ENCODE data around the gene MYBPH.

MYBPH gene

DNA sequence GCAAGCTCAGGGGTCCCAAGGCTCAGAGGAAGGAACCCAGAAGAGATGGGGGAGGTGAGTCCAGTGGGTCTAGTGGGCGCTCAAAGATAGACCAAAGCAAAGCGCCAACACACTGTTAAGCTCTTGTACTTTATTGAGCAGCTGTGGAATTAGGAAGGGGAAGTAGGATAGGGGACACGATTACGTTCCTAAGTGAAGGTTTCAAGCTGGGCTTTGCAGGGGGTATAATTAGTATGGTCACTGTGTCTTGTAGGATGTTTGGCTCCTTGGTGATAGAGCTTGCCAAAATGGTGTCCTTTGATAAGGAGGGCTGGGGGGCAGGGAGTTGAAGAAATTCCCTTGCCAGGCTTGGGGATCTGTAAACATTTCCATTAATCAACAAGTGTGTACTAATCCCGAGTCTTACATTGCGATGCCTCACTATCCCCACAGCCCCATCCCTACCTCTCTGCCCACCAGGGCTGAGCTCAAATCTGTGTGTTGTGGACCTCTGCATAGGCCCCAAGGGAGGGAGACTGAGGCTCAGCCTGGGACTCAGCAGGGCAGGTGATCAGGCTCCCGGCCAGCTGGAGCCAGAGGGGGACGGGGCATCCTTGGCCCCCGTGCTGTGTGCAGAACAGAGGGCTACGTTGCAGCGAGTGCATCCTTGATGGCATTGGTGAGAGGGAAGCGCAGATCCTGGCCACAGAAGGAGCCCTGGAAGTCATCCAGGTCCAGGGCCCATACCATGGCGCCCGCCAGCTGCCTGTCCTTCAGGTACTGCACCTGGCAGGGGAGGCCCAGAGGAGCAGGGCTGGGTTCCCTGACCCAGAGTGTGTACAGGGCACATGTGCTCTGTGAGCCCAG is 3.4 kb upstream of the MYBPH start:
- DNase-seq (ENCODE audit: low read depth in 2 of 2) = no peak

DNA sequence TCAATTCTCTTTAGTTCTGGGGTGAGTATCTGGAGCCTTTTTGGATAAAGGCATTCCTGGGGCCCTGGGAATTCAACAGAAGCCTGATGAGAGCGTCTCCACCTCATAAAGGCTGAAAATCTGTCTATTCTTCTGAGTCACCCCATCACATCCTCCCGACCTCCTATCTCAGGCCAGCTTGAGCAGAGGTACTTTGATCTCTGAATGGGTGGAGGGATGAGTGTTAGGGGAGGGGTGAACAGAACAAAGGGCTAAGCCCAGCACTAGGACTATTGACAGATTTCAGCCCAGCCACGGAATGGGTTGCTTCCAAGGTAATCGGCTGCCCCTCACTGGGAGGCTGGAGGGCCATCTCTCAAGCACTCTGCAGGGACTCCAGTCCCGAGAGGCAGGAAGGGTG is 2.5 kb upstream of the MYBPH start:
- DNase-seq (ENCODE audit: low read depth in 2 of 2) = no peak

- DNase-seq (ENCODE audit: low read depth in 2 of 2) = no peak
Observed at GRCh38 chr1:203177470-203178039, 1.9 kb upstream of the MYBPH start.

- DNase-seq (ENCODE audit: low read depth in 2 of 2) = no peak
Observed at GRCh38 chr1:203177036-203177405, 1.4 kb upstream of the MYBPH start.

- no peak for DNase-seq (ENCODE audit: low read depth in 2 of 2)
Observed at GRCh38 chr1:203176273-203177035, 828 bp upstream of the MYBPH start.

DNA sequence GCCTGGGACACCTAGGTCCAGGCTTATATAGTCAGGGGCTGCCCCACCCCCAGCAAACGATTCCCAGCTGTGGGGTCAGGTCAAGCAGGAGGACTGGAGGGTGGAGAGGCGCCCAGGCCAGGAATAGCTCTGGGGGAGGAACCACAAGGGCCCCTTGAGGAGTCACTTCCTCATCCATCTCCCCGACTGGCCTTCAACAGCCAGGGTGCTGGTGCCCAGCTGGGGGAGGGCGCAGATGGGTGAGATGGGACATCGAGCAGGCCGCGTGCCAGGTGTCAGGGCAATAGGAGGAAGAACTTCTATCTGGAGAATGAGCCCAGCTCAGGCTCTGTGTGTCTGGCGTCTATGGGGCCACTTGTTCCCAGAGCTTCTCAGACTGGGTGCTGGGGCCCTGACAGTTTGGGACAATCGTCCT is 208 bp upstream of the MYBPH start:
- no peak for DNase-seq (ENCODE audit: low read depth in 2 of 2)

GRCh38 chr1:203174324-203174985 is 1.2 kb downstream of the MYBPH start:
- no peak for DNase-seq (ENCODE audit: low read depth in 2 of 2)

- DNase-seq (ENCODE audit: low read depth in 2 of 2) = no peak
Observed at GRCh38 chr1:203173566-203173965, 2.1 kb downstream of the MYBPH start.

DNA sequence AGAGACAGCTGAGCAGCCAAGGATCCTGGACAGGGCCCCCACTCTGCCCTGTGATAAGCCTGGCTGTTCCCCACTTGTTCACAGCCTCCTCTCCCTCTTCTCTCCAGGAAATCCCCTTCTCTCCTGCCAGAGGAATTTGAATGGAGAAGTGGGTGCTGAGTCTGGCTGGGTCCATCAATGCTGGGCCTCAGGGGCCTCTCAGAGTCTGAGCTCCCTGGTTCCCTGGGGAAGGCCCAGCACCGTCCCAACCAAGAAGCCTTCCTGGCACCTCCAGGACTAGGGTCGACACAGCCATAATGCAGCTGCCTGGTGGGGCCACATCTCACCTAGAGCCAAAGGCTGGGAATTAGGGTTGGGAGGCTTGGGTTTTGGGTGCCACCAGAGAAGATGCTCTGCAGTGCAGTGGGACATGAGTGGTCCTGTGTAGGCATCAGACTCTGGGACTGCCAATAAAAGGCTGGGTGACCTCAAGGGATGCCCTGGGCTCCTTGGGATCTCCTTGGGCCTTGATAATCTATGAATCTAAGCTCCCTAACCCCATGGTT is 2.5 kb downstream of the MYBPH start:
- no peak for DNase-seq (ENCODE audit: low read depth in 2 of 2)

- peak; percentile 4 to 10 for DNase-seq (ENCODE audit: low read depth in 2 of 2)
Observed at GRCh38 chr1:203172184-203173010, 3.2 kb downstream of the MYBPH start.

- no peak for DNase-seq (ENCODE audit: low read depth in 2 of 2)
Observed at GRCh38 chr1:203171341-203172183, 4.1 kb downstream of the MYBPH start.

- DNase-seq (ENCODE audit: low read depth in 2 of 2) = no peak
Observed at GRCh38 chr1:203170625-203171330, 4.8 kb downstream of the MYBPH start.

DNA sequence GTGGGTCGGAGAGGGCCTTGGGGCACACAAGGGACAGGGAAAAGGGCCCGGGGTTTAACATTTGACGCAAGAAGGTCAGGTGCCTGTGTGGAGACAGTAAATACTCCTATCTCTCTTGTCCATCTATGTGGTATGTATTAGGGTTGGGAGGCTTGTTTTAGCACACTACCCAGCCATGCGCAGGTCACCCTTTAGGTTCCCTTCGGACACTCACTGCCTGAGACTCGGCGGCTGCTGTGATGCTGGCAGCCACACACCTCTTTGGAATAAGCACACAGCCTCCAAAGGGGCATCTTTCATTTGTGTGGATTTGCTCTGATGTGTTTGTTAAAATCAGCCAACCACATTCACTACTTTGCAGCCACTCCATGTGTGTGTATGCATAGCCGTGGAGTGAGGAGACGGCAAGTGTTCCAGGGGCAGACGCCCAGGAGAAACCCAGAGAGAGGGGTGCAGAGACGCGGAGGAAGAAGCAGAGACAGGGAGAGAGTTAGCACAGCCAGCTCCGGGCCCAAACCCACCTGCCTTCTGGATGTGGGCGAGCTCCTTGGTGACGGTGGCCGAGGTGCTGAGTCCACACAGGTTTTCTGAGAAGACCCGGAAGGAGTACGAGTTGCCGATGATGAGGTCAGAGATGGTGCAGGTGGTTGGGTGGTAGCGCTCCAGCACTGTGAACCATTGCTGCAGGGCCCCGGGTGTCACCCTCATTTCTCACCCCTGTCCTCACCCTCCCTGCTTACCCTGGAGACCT is 5.7 kb downstream of the MYBPH start:
- DNase-seq (ENCODE audit: low read depth in 2 of 2) = no peak

GRCh38 chr1:203168991-203169390 is 6.6 kb downstream of the MYBPH start:
- DNase-seq (ENCODE audit: low read depth in 2 of 2) = no peak

- no peak for DNase-seq (ENCODE audit: low read depth in 2 of 2)
Observed at GRCh38 chr1:203168256-203168786, 7.3 kb downstream of the MYBPH start.

DNA sequence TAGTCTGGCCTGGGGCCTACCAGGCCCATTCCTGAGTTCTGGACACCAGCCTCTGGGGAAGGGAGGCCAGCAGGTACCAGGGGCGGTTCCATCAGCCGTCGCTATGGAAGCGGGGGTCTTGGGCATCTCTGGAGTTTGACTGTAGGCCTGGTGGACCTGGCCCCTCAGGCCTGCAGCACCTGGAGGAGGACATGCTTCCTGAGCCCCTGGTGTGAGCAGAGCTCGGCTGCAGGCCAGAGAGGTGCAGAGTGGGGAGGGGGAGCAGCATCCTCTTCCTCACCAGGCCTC is 7.8 kb downstream of the MYBPH start:
- DNase-seq (ENCODE audit: low read depth in 2 of 2) = no peak

DNA sequence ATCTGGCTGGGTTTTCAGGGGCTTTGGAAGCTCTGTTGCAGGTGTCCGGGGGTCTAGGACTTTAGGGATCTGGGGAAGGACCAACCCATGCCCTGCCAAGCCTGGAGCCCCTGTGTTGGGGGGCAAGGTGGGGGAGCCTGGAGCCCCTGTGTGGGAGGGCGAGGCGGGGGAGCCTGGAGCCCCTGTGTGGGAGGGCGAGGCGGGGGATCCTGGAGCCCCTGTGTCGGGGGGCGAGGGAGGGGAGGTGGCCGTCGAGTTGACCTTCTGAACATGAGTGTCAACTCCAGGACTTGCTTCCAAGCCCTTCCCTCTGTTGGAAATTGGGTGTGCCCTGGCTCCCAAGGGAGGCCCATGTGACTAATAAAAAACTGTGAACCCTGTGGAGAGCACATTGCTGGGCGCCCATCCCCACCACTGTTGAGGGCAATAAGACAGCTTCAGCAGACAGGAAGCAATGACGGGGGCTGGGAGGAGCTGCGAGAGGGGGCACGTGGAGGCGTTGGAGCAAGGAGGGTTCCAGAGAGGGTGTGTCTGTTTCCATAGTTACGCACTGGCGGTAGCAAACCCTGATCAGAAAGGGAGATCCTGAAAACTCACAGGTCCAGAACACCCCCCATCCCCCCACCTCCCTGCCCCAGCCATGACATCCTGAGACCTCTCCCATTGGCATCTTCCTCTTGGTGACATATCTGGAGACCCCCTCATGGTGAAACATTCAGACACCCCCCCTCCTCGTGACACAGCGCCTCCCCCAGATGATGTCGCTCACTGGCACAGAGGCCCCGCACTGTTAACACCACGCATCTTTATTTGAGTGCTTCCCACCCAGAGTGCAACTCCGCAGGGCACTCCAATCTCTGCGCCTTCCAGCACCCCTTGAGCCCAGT is 8.4 kb downstream of the MYBPH start:
- no peak for DNase-seq (ENCODE audit: low read depth in 2 of 2)

All from stimulated activated CD8-positive, alpha-beta memory T cell treated with anti-CD3 and anti-CD28 coated beads, Interleukin-7, amount 100 ng/mL, for 1 hour (primary cell).